A673 (cell line): ENCODE results near the gene DDX31.

Source experiments
- EZH2 ChIP-seq: fragments of 200-600 bp; sonication (generic); IDR thresholded peaks from 2 replicates; pipeline ENCODE4 v1.6.1; 2017; ENCODE audit warnings: borderline replicate concordance, low read depth, mild to moderate bottlenecking, mixed read lengths, antibody characterized with exemption, low read length; ENCODE audit not compliant: poor library complexity, severe bottlenecking
- TF ChIP-seq, protein P1 (sequence below): fragments of 300-800, 200-600 bp; sonication (generic); conservative IDR thresholded peaks from 2 replicates; pipeline ENCODE4 v1.5.1; 2017; ENCODE audit warnings: low read depth, mild to moderate bottlenecking, antibody characterized with exemption, low read length, moderate library complexity, mixed read lengths

DNA sequence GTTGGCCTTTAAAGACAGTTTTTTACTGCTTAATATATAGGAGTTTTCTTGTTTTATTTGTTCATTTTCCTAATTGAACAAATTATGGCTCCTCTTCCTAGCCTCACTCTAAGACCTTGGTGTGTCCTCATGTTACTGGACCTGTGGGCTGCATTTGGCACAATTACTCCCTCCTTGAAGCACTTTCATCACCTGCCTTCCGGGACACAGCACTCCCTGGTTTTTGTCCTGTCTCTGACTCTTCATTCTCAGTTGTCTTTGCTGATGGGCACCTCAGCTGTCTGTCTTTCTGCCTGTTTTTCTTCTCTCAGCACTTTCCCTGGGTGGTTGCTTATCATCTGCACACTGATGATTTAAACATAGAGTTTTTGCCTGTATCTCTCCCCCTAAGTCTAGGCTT lies 14.1 kb upstream of the DDX31 start:
- TF ChIP-seq, protein P1, sequence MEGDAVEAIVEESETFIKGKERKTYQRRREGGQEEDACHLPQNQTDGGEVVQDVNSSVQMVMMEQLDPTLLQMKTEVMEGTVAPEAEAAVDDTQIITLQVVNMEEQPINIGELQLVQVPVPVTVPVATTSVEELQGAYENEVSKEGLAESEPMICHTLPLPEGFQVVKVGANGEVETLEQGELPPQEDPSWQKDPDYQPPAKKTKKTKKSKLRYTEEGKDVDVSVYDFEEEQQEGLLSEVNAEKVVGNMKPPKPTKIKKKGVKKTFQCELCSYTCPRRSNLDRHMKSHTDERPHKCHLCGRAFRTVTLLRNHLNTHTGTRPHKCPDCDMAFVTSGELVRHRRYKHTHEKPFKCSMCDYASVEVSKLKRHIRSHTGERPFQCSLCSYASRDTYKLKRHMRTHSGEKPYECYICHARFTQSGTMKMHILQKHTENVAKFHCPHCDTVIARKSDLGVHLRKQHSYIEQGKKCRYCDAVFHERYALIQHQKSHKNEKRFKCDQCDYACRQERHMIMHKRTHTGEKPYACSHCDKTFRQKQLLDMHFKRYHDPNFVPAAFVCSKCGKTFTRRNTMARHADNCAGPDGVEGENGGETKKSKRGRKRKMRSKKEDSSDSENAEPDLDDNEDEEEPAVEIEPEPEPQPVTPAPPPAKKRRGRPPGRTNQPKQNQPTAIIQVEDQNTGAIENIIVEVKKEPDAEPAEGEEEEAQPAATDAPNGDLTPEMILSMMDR = no peak
- no peak for TF ChIP-seq EZH2
